ENCODE measurements around the gene HOXC10.

The HOXC10 gene

DNA sequence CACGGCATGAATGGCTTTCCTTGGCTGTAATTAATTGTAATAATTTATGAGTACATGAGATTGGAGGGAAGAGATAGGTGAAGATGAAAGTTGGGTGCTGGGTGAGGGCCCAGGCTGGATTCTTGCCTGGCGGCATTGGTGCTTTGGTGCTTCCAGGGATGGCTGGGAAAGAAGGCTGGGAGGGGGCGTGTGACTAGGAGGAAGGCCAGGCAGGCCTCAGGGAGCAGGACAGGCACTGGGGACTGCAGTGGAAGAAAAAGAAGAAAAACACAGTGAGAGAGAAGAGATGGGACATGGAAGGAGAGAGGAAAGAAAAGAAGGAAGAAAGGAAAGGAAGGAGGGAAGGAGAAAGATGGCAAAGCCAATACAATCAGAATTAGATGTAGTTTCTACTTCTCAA, 18.7 kb downstream of the HOXC10 start:
- DNase-seq (ENCODE audit: low read depth) = no peak

DNA sequence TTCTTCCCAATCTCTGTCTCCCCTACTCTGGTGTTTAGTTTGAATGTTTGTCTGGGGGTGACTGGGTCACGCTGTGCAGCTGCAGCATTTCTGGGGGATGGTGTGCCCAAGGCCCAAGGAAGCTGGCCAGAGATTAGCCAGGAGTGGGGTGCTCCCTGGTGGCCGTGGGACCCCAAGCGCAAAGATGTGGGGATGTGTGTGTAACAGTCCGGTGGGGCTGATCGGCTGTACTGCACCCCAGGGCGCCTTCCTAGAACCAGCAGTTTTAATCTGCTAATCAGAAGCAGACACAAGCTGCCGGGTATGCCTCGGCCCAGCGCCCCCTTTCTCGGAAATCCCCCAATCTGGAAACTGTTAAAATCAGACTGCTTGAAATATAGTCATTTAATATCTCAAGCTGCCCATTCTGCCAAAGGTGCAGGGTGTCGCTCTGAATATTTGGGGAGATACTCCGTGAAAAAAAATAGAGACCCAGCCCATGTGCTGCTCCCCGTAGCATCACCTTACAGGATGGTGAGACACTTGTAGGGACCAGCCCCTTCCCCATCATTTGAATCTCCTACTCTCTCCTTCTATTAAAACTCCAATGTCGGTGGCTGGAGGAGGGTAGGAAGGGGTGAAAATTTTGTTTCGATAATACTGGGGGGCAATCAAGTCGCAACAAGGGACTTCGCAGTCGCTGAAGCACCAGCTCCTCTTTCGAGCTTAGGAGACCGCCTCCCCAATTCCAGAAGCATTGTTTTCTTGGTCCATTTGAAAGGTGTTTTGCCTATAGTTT, 19.3 kb downstream of the HOXC10 start:
- DNase-seq (ENCODE audit: low read depth) = peak; percentile 51

DNA sequence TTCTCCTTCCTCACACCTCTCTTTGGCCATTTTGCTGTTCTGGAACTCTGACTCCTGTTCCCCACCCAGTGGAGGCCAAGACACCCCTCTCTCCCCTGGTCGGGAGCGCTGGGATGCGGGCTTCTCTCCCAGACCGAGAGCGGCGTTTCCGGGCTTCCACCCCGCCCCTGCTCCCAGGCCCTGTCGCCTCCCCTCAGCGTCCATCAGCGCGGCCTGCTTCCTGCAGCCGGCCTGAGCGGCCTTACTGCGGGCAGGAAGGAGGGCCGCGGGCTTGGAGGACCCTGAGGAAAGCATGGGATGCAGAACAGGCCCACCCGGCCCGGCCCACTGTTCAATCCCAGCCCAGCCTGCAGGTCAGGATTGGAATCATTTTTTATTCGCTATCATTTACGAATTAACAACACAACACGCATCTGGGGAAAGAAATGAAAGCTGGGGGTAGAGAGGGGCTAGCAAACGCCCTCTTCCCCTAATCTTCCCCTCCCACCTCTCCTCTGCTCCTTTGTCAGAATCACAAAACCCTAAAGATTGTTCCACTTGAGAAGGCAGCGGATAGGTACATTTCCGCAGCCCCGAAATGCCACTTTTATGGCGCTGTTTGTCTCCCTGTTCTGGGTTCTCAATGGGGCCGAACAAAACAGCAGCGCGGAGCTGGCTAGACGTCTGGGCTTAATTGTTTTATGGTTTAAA, 20.0 kb downstream of the HOXC10 start:
- DNase-seq (ENCODE audit: low read depth) = no peak

DNA sequence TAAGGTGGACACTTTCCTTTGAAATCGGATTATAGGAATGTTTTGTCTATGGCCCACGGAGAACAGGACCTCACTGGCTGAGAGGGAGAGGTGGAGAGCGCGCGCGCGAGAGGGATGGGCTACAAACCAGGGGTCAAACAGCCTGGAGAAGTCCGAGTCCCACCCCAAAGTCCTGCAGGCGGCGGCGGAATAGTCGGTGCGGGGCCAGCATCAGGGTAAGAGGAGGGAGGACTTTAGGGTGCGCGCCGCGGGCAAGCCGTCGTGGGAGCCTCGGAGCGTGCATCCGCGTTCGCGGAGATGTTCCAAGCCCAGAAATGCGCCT, 20.5 kb downstream of the HOXC10 start:
- DNase-seq (ENCODE audit: low read depth) = no peak

DNA sequence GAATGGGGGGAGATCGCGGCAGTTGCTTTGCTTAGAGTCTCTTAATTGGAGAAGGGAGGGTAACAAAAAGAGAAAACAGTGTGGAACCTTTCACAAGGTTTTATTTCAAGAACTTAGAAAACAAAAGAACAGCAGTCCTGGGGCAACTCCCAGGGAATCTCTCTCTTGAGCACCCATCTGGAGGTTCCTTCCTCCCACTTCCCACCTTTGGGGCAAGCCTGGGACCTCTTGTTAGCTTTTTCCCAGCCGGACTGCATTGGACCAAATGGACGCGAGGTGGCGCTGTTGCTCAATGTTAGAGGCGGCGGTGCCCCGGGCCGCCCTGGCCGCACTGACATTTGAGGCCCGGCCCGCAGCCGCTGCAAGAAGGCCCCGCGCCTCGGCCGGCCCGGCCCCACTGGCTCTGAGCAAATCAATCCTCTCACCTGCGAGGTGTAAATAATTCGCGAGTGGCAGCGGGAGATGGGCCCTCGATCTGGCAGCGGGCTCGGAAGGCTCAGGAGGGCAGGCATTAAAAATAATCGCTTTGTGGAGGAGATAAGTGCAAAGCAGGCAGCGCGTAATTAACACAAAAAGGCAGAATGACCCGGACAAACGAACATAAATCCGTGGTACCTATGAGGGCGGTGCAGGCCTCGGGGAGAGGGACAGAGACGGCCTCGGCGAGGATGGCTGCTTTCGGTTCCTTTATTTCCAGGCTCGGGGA, 21.1 kb downstream of the HOXC10 start:
- DNase-seq (ENCODE audit: low read depth) = peak; percentile 85

DNA sequence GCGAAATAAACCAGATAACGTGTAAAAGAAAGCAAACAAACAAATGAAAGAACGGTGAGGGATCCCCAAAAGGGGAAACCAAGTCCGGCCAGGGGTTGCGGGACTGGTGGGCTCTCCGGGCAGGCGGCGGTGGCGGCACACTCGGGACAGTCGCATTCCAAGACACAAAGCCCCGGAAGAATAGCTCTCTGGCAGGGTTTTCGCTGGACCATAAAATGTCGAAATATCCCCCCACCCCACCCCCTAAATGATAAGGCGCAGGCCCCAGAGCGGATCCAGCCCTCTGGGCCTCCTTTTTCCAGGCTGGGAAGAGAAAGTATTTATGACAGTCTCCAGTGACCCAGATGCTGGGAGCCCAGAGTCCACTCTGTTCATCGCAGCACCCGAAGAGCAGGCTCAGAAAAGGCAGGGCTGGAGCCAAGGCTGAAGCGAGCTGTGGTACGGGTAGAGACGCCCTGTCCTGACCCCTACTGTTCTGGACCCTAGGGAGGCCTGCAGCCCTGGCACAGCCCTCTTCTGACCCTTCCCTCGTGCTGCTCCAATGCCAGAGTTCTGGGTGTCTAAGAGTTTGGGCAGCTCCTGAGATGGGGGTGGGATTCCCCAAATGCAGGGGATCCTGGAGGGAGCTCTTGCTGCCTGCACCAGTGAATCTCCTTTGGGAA, 21.7 kb downstream of the HOXC10 start:
- no peak for DNase-seq (ENCODE audit: low read depth)

DNA sequence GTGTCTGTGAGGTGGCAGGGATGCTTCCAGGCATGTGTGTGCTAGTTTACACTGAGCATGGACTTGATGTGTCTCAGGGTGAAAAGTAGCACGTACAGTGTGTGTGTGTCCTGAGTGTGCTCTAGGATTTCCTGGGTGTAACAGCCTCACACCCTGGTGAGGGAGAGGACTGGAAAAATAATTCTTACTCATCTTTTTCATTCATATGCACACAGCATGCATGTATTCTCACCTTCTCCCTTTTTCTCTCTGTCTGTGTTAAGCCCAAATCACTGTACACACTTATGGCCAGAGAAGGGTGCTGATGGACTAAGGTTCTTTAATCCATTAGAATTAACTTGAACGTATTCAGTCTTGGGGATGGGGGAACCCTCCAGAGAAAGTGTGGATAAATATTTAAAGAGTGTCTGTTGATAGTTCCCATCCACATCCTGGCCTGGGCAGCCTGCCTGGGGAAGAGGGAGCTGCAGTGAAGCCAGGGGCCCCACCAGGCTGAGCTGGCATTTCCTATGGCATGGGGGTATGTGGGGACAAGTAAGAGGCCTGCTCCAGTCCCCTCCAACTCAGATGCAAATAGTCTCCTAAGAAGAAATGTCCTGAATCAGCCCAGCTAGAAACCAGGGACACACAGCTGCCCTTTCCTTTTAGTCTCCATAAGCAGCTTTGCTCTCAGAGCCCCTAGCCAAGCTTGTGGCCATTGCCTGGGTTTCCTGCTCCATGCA, 22.8 kb downstream of the HOXC10 start:
- DNase-seq (ENCODE audit: low read depth) = no peak

DNA sequence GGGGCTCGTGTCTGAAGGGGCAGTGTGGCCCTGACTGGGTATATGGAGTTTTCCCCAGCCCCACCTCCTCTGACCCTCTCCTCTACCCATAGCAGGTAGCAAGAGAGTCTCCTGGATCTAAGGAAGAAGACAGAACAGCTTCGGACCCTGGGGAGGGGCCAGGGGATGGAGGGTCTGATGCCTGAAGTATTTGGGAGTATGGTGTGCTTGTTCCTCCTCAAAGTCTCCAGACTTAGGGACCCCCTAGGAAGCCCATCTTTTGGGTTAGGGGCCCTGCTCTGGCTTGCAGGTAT, 23.3 kb downstream of the HOXC10 start:
- DNase-seq (ENCODE audit: low read depth) = no peak

DNA sequence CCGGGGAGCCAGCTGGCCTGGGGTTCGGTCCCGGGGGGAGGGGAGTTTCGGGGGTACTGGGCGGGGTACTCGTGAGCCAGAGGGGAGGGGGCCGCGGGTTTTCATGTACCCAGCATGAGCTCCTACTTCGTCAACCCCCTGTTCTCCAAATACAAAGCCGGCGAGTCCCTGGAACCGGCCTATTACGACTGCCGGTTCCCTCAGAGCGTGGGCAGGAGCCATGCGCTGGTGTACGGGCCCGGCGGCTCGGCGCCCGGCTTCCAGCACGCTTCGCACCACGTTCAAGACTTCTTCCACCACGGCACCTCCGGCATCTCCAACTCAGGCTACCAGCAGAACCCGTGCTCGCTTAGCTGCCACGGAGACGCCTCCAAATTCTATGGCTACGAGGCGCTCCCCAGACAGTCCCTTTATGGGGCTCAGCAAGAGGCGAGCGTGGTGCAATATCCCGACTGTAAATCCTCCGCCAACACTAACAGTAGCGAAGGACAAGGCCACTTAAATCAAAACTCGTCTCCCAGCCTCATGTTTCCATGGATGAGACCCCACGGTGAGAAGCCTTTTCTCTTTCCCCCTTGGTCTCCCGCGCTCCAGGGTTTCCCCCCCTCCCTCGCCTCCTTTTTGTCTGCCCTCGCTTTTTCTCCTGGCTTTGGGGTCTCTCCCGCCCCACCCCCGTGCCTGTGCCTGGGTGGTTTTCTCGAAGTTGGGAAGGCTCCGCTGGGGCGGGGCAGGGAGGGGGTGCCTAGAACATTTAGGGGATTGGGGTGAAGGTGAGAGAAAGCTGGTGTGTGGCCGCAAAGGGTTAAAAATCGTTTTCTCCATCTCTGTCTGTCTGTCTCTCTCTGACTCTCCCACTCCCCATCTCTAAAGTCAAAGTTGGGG, 24.5 kb downstream of the HOXC10 start:
- peak; percentile 57 for DNase-seq (ENCODE audit: low read depth)

DNA sequence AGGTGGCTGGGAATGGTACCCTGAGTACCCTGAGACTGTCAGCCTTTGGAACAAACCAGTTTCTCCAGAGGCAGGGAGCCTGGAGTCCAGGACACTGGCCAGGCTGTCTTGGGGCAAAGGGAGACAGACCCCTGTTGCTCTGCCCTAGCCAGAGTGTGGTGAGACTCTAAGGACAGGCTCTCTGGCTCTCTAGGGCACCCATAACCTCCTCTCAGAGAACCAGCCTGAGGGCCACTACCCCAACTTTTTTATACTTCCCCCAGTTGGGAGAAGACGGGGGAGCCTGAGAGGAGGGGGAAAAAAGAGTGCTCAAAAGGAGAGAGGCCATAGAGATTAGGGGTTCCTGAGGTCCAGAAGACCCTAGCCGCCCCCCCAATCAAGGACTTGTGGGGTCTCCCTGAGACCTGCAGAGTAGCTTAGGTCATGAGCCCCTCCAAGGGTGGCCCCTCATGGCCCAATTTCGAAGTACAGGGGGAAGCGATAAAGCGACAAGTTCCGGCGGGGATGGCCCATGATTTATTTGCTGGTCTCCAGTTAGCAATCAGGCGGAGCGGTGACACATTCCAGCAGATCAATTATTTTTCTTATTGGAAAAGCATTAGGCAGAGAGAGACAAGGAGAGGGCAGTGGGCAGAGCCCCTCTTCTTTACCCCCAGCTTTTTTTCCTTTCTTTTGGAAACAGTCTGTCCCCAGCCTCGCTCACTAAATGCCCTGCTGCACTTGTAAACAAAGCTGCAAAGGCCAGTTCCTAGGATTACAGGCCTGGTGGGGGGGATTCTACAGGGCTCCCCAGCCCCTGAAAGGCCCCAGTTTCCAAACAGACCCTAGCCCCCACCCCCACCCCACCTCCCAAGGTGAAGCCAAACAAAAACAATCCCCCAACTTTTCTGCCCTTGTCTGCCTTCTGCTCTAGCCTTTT, 25.4 kb downstream of the HOXC10 start:
- no peak for DNase-seq (ENCODE audit: low read depth)

DNA sequence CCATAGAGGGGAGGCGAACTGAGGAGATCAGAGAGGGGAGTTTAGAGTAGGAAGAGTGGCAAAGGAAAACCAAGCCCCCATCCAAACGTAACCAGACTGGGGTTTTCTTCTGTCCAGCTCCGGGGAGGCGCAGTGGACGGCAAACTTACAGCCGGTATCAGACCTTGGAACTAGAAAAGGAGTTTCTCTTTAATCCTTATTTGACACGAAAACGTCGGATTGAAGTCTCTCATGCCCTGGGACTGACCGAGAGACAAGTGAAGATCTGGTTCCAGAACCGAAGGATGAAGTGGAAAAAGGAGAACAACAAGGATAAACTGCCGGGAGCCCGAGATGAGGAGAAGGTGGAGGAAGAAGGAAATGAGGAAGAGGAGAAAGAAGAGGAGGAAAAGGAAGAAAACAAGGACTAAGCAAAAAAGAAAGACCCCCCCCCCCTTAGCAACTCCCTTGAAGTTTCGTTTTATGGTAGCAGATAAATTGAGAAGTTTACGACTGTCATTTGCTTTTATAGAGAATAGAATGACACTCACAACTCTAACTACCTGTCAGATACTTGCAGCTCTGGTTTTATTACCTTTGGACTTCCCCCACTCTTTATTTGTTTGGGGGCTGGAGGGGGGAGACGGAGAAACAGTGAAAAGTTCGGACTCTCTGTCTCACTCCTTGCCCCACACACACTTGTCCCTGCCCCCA, 26.2 kb downstream of the HOXC10 start:
- no peak for DNase-seq (ENCODE audit: low read depth)

DNA sequence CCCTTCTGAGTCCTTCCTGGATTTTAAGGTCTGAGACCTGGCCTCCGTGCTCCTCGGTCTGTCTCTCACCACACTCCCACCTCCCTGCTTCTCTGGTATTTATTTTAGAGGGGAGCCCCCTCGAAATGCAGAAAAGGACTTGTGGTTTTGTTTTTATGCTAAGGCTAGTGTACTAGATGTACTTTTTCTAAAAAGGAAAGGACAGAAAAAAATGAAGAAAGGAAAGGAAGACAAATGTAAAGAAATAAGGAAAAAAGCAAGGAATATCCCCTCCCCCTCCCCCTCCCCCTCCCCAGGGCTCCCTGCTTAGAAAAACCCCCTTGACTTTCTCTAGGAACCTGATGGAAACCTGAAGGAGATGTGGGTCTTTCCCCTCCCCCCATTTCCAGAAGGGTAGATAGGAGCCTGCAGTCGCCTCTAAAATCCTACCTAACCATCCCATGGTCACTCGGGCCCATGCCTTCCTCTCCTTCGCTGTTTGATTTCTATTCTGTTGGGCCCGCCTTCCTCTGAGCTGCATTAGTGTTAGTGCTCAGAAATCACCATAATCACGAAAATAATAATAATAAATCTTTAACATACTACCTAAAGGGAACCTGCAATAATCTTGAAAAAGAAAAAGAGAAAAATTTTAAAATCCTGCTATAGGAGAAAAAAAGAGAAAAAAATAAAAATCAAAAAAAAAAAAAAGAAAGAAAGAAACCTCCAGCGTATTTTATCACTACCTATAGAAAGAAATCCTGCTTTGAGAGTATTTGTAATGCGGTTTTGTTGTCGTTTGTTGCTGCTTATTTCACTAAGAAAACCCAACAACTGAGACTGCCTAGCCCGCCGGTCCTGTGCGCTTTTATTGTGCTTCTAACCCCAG, 27.0 kb downstream of the HOXC10 start:
- DNase-seq (ENCODE audit: low read depth) = no peak

DNA sequence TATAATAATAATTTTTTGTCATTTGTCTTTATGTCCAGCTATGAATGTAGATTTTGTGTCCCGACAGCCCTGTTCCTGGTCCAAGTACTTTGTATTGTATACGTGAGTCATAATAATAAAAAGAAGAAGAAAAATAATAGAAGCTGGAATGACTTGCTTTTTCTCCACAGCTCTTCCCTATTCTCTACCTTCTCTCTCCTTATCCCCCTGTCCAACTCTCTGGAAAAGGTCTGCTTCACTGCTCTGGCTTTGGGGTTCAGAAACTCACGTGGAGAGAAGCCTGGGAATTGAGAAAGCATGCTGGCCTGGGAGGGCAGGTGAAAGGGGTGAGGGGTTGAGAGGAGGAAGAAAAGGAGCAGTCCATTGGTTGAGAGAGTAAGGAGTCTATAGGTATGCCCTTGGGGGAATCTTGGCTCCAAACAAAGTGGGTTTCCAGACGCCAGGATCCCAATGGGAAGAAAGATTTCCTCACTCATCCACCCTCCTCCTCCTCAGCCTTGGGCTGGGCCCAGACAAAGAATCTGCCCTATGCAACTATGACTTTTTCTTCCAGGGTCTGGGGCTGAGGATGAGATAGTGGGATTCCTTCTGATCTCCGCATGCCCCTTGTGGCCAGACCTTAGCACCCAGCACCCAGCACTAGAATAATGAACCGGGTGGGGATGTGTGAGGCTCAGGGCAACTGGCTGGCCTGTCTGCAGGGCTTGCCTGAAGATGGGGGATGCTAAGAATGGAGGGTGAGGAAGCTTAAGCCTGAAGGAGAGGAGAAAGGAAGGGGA, 27.9 kb downstream of the HOXC10 start:
- no peak for DNase-seq (ENCODE audit: low read depth)

DNA sequence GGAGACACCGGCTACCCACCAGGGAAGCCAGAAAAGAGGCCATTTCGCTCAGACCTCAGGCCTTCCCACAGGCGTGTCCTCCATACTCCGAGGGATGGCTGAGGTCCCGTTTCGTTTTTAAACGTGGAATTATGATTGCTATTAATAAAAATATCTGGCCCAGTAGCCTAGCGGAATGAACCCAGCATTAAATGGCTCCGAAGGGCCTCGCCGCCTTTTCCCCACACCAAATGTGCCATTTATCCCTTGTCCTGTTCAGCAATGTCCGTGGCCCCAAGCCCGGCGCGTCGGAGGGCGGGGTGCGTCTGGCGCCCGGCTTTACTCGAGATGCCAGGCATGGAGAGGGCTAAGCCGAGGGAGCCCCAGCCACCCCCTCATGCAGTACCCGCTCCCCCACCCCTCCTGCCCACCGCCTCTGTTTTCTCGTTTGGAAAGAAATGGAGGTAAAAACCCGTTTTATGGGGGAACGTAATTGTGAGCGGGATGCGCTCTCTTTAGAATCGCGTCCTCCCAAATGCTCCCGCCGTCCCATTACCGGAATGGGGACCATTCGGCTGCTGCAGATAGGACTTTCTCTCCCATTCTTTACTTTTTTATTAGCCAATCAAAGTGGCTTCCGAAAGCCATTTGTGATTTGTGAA, 29.6 kb downstream of the HOXC10 start:
- no peak for DNase-seq (ENCODE audit: low read depth)

DNA sequence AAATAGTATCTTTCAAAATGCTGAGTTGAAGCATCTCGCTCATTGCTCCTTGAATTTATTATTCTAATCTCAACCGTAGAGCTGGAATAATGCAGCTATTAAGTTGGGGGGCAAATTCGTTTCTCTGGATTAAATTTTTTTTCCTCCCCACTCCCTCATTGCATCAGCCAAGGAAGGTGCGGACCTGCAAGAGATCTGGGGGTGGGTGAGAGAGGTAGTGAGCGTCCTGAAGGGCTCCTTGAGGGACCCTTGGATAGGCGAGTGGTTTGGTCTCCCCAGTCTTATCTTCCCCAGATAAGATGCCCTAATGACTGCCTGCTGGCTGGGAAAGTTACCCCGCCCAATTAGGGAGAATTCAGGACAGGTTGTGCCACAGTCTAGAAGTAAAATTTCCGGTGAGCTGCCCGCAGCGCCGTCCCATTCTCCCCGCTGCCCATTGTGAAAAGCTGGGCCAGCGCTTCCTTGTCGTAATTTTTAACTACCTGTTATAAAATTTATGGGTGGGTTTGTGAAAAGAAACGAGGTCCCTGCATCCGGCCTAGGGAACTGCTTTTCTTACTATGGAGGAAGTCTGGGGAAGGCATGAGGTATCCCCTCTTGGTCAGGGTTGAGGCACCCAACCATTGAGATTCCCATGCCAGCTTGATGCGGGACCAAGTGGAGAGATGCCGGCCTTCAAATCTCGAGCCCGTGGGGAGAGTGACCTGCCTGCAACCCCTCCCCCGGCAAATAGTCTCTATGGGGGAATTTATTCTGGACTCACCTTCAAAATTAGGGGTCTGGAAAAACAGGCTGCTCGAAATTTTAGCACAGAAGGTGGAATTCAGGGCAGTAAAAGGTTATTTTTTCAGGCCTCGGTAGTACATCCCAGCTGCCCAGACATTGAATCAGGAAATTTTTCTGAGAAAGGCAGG, 30.3 kb downstream of the HOXC10 start:
- no peak for DNase-seq (ENCODE audit: low read depth)

DNA sequence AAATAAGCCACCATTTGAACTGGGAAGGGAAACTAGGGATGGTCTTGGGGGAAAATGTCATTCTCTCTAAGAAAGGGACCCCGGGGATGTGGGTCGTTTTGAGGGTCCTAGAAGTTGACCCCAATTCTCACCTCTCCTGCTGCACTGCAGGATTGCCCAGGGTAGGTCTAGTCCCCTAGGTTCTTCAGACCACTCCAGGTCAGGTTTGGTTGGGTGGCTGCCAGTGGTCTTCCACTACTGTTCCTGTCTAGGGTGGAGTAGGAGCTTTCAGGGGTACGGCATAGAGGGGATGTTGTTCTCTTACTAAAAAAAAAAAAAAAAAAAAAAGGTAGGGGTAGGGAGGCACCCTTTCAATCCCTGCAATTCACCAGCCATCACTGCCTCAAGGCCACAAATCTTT, 31.1 kb downstream of the HOXC10 start:
- no peak for DNase-seq (ENCODE audit: low read depth)

Data from ELR (cell line).